HG02588 (cell line): ENCODE measurements around the gene DTNB.

Experiments
- ATAC-seq: cut with Tn5 transposase; IDR thresholded peaks from one replicate; pipeline ENCODE4 v1.9.1; 2021; ENCODE audit warnings: mild to moderate bottlenecking, moderate library complexity; ENCODE audit not compliant: unreplicated experiment

Gene DTNB

DNA sequence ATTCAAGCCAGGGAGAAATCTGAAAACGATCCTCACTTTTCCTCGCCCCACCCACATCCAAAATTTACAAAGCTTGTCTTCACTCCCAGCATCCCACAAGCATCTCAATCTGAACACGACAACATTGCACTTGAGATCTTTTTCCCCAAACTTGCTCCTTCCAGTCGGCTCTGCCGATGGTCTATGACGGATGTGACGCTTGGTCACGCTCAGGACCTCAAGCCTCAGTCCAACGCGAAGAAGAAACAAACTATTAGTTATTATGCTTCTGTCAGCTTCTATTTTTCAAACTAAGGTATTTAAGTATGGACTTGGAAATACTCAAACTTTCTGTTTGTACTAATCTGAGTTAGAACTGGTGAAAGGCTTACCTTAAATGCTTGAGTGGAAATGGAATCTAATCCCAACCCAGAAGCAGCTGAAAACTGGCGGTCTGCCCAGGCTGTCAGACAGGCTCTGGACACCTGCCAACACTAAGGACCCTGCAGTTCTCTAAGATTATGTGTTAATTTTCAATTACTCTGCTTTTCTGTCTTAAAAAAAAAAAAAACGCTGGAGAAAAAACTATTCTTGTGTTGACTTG, 199.5 kb downstream of the DTNB start:
- no peak for ATAC-seq

DNA sequence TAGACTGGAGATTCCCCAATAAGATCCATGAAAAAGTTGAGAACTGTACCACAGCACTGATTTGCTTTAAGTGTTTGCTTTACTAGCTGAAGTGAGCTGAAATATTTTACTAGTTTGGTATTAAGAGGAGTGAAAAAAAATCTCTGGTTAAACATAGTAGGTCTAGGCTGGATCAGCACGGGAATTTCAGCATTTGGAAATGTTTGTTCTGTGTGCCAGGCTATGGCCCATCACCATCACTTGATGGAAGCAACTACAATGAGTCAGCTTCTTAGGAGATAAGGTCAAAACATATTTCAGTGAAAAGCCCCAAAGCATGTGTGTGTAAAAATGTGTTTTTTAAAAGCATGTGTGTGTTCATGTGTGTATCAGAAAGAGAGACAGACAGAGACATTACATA, 200.2 kb downstream of the DTNB start:
- no peak for ATAC-seq

DNA sequence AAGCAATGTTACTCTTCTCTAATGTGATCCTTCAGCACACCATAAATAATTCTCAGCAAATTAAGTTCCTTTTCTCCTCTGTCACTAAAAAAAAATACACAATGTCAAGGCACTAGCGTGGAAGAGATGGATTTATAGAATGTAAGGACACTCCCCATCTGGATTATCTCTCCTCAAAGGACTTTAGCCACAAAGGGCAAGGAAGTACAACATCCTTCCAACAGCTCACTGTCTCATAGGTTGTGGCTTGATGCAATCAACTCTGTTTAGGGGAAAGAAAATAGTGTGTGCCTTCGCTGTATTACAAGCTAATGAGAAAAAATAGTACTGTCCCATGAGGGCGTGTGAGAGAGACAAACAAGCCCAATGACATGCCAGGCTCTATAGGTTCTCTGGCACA, 202.6 kb downstream of the DTNB start:
- no peak for ATAC-seq

DNA sequence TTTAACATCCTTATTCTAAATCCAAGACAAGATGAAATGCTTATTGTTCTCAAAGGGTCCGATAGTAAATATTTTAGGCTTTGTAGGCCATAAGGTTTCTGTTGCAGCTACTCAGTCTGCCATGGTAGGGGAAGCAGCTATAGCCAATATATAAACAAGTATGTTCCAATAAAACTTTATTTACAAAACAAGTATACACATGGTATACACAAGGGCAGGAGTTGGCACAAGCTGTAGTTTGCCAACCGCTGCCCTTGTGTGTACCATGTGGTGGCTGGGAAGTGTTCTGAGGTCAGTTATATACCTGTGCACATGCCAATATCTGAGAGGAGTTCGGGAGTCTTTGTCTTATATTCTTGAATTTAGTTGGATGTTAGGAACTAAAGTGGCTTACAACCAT, 205.6 kb downstream of the DTNB start:
- no peak for ATAC-seq

DNA sequence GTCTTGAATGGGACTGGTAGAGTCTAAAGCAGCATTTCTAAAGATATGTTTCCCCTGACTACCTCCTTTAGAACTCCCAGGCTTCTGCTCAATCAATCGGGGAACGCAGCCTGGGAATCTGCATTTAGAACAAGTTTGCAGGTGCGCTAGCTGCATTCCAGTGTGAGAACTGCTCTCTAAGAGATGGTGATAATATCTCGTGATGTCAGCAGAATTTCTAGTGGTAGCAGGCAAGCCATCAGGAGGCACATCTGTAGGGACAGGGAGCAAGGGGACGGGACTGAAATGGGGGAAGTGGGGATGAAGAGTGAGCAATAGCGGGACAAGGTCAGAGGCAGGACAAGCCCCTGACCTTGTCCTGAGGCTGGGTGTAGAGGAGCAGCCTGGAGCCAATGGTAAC, 211.4 kb downstream of the DTNB start:
- ATAC-seq = no peak

DNA sequence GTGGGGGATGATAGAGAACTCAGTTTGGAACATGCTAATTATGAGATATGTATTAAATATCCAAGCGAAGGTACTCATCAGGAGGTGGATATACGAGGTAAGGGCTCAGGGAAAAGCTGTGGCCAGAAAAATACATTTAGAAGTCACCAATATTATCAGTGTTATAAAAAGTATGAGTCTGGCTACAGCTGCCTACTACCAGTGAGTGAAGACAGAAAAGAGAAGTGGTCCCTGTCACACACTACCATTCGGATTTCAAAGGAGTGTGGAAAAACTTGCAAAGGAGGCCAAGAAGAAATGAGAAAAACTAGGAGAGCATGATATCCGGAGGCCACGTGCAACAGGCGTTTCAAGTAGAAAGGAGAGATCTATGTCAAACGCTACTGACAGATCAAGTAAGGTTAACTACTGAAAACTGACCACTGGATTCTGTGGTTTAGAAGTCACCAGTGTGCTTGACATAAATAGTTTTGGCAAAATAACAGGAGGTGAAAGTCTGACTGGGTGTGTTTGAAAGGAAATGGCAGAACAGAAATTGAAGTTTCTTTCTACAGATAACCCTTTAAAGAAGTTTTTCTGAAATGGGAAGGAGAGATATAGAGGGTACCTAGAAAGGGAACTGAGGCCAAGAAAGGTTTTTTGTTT, 213.0 kb downstream of the DTNB start:
- ATAC-seq = no peak

DNA sequence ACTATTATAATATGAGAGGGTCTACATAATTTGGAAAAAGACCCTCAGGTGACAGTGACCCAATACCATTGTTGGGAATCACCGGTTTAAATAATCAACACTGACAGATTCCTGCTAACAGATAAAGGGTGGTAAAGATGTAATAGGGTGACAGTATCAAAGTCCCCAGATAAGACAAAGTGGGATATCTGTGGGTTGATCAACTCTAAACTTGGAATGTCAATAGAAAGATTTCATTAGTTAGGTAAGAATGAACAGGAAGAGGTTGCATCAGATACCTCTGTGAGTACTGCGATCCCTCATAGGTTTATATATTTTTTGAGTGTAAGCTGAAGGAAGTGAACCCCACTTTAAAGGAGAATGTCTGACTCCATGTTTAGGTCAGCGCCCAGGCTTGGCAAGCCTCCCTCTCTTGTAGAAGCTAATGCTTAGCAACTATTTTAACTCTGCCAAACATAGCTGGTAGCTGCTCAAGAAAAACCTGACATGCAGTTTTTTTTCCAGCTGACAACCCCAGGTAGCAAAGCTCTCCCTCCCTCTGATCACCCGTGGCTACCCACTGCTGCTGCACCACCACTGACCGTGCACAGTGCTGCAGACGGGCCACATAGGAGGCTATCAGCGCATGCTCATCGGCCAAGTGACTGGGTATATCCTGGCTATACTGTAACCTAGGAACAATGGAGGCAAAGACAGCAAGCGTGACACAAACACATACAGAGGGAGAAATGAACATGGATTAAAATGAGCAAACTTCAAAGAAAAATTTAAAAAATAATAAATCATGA, 218.4 kb downstream of the DTNB start:
- no peak for ATAC-seq

DNA sequence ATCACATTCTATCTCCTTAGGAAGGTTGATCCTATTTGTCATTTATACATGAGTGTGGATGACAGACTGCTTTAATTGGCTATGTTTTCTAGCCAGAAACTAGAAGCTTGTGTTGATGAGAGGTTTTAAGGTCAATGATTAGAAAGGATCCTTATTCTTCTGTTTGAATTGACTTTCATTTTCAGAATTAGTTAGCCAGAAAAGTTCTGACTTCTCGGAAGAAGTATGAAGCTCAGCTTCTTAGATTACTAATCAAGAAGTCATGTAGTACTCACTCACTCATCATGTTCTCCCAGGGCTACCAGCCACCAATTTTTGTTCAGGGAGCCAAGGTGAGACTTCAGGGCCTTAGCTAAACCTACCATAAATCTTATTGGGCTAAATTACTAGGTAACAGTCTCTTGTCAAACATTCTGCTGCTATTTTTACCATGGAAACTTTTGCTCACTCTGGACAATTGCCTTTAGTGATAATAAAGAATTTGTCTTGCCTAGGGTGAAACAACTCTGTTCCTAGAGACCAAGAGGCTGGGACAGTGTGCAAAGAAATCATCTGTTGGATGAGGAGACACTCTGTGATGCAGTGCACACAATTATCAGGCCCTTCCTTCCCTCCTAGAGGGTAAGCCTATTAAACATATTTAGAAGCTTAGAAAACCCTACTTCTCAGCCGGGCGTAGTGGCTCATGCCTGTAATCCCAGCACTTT, 220.0 kb downstream of the DTNB start:
- ATAC-seq = peak; percentile 76

DNA sequence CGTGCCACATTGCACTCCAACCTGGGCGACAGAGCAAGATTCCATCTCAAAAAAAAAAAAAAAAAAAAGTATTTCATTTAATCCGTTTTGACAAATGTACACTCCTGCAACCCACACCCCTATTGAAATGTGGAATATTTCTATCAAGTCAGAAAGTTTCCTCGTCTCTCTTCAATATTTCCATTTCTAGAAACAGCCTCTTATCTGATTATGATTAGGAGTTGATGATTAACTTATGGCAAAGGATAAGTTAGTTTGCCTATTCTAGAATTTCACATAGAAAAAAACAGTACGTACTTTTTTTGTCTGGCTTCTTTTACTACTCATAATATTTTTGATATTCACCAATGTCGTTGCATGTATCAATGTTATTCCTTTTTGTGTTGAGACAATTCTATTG, 224.6 kb downstream of the DTNB start:
- no peak for ATAC-seq

DNA sequence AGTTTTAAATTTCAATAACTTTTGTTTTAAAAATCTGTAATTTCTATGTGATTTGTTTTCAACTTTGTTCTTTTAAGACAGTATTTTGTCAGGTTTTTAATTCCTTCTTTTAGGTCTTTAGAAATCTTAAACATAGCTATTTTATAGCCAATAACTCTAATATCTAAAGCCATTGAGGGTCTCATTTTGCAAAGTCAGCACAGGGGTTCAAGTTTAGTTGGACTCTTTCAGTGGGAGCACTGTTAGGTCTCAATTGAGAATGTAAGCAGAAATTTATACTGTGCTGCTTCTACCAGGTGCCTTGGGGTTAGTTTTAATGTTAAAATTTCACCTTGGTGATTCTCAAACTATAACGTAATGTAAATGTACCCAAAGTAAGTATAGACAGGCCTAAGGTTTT, 226.4 kb downstream of the DTNB start:
- ATAC-seq = no peak

DNA sequence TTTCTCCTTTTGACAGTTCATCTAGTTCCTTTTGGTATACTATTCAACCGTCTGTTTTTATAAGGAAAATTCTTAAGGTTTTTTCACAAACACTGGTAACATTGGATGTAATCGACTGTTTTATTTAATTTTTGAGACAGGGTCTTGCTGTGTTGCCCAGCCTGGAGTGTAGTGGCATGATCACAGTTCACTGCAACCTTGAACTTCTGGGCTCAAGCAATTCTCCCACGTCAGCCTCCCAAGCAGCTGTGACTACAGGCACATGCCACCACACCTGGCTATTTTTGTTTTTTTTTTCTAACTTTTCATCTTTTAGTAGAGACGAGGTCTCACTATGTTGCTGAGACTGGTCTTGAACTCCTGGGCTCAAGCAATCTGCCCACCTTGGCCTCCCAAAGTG, 227.3 kb downstream of the DTNB start:
- ATAC-seq = no peak

DNA sequence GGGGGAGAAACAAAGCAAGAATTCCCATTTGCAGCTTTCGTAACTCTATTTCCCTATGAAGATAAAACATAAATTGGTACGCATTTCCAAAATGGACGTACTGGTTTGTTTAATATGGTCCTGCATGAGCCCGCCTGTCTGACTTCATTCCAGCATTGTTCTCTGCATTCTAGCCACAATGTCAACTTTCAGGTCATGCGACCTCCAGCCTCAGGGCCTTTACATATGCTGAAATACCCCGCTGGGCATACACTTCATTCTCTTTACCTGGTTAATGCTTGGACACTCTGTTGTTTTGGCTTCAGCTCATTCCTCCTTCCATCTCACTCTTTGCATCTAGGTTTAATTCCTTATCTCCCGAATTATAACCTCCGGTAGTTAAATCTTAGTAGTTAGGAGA, 227.9 kb downstream of the DTNB start:
- no peak for ATAC-seq

DNA sequence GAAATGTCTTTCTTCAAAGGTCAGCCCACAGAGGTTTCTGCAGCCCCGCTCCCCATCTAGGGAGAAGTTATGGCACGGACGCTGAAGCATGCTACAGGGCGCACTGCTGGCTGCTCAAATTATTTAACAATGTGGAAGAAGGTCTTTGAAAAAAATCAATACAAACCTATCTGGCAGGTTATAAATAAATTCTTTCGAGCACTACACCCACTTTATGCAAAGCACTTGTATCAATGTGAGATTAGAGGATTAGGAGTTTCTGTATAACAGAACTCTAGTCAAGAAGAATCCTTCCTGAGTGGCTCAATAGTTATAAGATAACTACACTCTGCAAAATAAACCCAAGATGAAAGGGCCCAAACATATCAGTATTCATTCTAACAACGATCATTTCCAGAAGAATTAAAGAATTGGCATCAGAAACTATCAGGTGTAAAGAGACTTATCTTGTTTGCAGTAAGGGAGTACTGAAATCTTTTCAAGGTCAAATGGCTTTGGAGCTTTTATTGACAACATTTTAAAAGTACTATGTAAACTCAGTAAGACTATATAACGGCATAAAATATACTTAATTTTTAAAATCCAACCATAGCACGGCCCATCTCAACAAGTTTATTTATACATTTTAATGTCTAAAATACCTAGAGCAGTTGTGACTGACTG, 228.6 kb downstream of the DTNB start:
- no peak for ATAC-seq

DNA sequence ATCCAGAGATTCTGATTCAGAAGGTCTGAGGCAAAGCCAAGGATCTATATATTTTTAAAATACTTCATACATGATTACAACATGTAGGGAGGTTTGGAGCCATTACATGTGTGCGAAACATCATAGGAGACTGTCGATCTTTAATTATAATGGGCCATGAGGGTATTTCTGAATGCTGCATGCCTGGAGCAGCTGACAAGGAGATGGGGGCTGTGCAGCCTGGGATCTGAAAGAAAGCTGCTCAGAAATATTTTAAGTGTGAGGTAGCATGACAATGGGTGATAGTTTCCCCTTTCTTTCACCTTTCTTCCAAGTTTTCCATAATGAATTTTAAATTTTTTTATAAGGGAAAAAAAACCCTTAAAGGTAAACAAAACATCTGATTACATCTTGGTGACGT, 229.6 kb downstream of the DTNB start:
- ATAC-seq = no peak

DNA sequence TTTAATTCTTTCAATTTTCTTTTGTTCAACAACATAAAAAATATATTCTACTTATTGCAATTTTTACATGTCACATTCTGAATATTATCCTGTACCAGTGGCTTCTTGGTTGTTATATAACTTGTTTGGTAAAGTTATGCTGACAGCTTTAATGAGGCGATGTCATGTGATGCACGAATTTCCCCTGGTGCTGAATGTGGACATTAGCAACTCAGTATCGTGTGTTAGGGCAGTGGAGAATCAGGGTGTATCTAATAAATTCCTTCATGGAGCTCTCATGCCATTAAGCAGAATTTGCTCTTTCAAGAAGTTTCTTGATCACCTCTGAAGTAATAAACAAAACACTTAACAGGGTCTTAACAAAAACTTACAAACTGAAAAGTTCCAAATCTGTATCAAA, 232.0 kb downstream of the DTNB start:
- no peak for ATAC-seq

DNA sequence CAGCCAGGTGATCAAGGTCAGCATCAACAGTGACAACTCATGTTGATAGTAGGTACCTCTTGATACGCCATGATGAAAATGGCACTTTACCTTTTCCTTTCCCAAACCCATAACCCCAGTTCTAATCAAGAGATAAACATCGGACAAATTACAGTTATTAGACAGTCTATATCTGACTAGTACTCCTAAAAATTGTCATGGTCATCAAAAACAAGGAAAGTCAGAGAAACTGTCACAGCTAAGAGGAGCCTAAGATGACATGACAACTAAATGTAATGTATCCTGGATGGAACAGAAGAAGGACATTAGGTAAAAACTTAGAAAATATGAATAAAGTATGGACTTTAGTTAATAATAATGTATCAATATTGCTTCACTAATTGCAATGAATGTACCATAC, 234.6 kb downstream of the DTNB start:
- ATAC-seq = no peak

DNA sequence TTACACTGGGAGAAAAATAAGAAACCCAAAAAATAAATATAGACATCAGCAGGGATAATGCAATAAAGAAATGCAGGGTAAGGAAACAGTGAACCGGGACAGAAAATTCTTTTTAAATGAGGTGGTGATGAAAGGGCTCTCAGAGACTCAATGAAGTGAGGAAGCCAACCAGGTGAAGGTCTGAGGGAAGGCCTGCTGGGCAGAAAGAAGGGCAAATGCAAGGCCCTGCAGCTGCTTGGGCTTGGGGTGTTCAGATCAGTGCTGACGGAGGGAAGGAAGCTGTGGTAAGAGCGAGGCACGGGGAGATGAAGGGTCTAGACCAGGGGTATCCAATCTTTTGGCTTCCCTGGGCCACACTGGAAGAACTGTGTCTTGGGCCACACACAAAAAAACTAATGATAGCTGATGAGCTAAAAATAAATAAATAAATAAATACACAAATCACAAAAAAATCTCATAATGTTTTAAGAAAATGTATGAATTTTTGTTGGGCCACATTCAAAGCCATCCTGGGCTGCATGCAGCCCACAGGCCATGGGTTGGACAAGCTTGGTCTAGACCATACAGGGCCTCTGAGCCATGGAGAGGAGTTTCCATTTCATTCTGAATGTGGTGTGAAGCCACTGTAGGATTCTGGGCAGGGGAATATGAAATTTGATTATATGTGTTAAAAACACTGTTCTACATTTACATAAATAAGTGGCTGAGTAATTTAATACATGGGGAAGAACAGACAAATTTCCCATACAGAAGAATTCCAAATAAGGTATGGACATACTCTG, 235.3 kb downstream of the DTNB start:
- ATAC-seq = no peak

DNA sequence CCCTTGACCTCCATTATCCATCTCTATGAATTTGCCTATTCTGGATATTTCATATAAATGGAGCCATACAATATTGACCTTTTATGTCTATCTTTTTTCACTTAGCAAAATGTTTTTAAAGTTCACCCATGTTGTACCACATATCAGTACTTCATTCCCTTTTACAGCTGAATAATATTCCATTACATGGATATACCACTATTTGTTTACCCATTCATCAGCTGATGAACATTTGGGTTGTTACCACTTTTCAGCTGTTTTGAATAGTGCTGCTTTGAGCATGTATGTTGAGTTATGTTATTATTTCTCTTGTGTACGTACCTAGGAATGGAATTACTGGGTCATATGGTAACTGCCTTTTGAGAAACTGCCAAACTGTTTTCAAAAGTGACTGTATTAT, 238.0 kb downstream of the DTNB start:
- no peak for ATAC-seq

DNA sequence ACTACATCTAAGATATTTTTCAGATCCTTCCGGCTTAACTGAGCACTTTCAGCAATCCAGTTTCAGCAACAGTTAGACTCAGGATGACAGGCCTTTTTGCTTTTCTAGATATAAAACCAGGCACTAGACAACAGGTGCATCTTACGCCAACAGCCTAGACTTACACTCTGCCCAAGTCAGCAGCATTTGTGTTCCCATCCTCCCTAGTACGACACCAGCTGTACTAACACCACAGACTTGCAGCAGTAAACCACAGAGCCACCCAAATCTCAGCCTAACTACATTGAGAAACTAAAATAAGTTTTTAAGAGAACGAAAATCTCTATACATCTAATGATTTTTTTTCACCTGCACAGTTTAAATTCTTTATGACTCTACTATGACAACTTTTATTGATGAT, 241.8 kb downstream of the DTNB start:
- ATAC-seq = no peak

DNA sequence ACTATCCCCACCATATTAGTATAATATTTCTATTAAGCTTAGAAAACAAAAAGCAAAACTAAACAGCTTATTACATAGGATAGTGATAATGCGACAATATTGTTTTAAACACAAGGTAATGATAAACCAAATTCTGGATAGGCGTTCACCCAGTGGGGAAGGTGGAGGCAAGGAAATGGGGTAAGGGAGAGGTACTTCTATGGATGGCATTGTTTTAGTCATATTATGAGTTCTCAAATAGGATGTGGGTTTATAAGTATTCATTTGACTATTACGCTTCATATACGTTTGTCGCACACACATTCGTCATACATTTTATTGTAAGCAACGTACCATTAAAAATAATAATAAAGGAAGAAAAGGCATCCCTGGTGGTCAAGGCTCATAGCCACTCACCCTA, 242.8 kb downstream of the DTNB start:
- no peak for ATAC-seq

DNA sequence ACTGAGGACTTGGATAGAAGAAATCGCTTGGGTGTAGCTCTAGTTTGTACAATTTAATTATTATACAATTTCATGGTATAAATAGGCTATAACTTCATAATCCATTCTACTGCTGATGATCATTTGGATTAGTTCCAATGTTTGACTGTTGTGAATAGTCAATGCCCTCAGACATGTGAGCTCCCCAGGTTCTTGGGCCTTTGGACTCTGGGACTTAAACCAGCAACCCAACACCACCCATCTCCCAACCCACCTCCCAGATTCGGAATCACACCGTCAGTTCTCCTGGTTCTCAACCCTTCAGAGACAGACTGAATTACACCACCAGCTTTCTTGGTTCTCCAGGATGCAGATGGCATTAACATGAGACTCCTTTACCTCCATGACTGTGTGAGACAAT, 247.1 kb downstream of the DTNB start:
- no peak for ATAC-seq
